Panc1 (cell line): Measurements from ENCODE around the gene STAC. TPM values are rescaled to one million over a fixed set of nuclear protein-coding genes. Genes with fewer than 3 reads are reported as not detected.

Source experiments
- ATAC-seq: fragments of 200-7000 bp; cut with Tn5 transposase; 2 replicates; pipeline ENCODE4 v1.9.1; 2020; ENCODE audit warnings: mild to moderate bottlenecking, moderate library complexity
- BruUV-seq: library from RNA; stranded (reverse); fragments of 400-500 nt; replicated peaks from 2 replicates; lab custom pipeline; 2021; lab: Mats Ljungman, UMichigan
- CTCF ChIA-PET: fragments of 300-600 bp; sonication (Branson Sonifier 250); formaldehyde crosslinking; loops from one replicate; lab custom pipeline; 2022; ENCODE audit warnings: antibody characterized with exemption; lab: Charles Lee
- POLR2A ChIA-PET: fragments of 300-600 bp; sonication (Branson Sonifier 250); formaldehyde crosslinking; loops from one replicate; lab custom pipeline; 2022; ENCODE audit warnings: antibody characterized with exemption; lab: Charles Lee
- DNase-seq: peaks from one replicate; pipeline ENCODE4 v3.0.0-alpha.2; 2010; ENCODE audit warnings: low read depth, low spot score
- H3K27ac ChIP-seq: 2 replicates; pipeline ENCODE4 v1.5.1; 2011; ENCODE audit warnings: mild to moderate bottlenecking, low read length, inconsistent platforms
- H3K27me3 ChIP-seq: fragments of 200-500 bp; sonication (Bioruptor generic); 2 replicates; pipeline ENCODE4 v1.6.0; 2014; ENCODE audit warnings: low read length, inconsistent platforms; ENCODE audit not compliant: control insufficient read depth, insufficient read depth
- H3K36me3 ChIP-seq: fragments of 200-500 bp; sonication (Bioruptor generic); 2 replicates; pipeline ENCODE4 v1.5.1; 2014; ENCODE audit warnings: inconsistent platforms, mild to moderate bottlenecking, low read length, moderate library complexity; ENCODE audit not compliant: control insufficient read depth, insufficient read depth
- H3K4me1 ChIP-seq: 2 replicates; pipeline ENCODE4 v1.5.1; 2011; ENCODE audit warnings: inconsistent platforms, mild to moderate bottlenecking, low read length, moderate library complexity; ENCODE audit not compliant: control insufficient read depth, insufficient read depth
- H3K4me3 ChIP-seq, 2 experiments: 2 replicates each; pipeline ENCODE4 v1.5.1; 2011 to 2012; ENCODE audit warnings: low read depth in 2 of 2, low read length in 2 of 2, mild to moderate bottlenecking in 2 of 2, inconsistent platforms in 1 of 2, moderate library complexity in 1 of 2
- H3K9me3 ChIP-seq: fragments of 200-500 bp; sonication (Bioruptor generic); 2 replicates; pipeline ENCODE4 v1.5.1; 2014; ENCODE audit warnings: low read depth, mild to moderate bottlenecking, inconsistent platforms, low read length, moderate library complexity; ENCODE audit not compliant: control insufficient read depth, insufficient read depth
- CTCF ChIP-seq: fragments of 450-650 bp; IDR thresholded peaks from 2 replicates; pipeline ENCODE4 v1.5.1; 2017; ENCODE audit warnings: mild to moderate bottlenecking
- POLR2AphosphoS5 ChIP-seq: IDR thresholded peaks from 2 replicates; pipeline ENCODE4 v1.6.1; 2012; ENCODE audit warnings: mild to moderate bottlenecking, low read depth, low read length, moderate library complexity
- REST ChIP-seq, 2 experiments: IDR thresholded peaks; 2 replicates each; pipeline ENCODE4 v1.6.1; 2011 to 2012; ENCODE audit warnings: low read depth in 2 of 2, control low read depth in 1 of 2, low read length in 1 of 2, mild to moderate bottlenecking in 1 of 2, moderate library complexity in 1 of 2; ENCODE audit not compliant: insufficient read depth in 1 of 2
- SIN3A ChIP-seq: IDR thresholded peaks from 2 replicates; pipeline ENCODE4 v1.6.1; 2012; ENCODE audit warnings: low read depth, mild to moderate bottlenecking, low read length, moderate library complexity, borderline replicate concordance; ENCODE audit not compliant: insufficient read depth
- TCF7L2 ChIP-seq: IDR thresholded peaks from 2 replicates; pipeline ENCODE4 v1.6.1; 2011; ENCODE audit warnings: mild to moderate bottlenecking, low read depth, low read length, inconsistent platforms
- in situ Hi-C: cut with HindIII; loops from 2 replicates; pipeline ENCODE4 v1.10.0; 2016; ENCODE audit warnings: low sequenced_read_pairs, low pct_unique_long_range_greater_than_20kb
- intact Hi-C: fragments of 100-400 bp; cut with micrococcal nuclease; formaldehyde crosslinking; loops from one replicate; pipeline ENCODE4 v1.10.0; 2022; ENCODE audit not compliant: unreplicated experiment
- total RNA-seq: library from RNA; stranded (reverse); gene quantifications from one replicate; pipeline ENCODE4 v1.2.1, GENCODE V29; 2021; ENCODE audit not compliant: unreplicated experiment

STAC gene
- total RNA-seq, 1 experiment from 2014 or later = 18.8 TPM

- Histone ChIP-seq H3K4me1 (no peaks in the 10 kb centered on the region), H3K9me3 (no peaks in the 10 kb centered on the region), H3K36me3 (no peaks in the 10 kb centered on the region), H3K4me3 (no peak overlapping the region), H3K27ac (no peak overlapping the region), H3K27me3 (no peaks in the 10 kb centered on the region)
- ChIA-PET POLR2A (no interaction called here), CTCF (interaction anchor here (0.6 to 0.8 kb wide), 7 partner anchors 20 to 809 kb away, joined by 3 to 6 read pairs (median 3); no protein-coding TSS in a partner anchor)
- ATAC-seq (no peak), DNase-seq (peak; percentile 15)
- TF ChIP-seq POLR2AphosphoS5 = no peak
- peak; percentile 71 for TF ChIP-seq CTCF
- intact Hi-C loops = loop anchor here (10.0 kb wide), 1 partner anchor 416 kb away; no protein-coding TSS in a partner anchor
- BruUV-seq = no TSS peak
- in situ Hi-C loops = no loop called here
Measured at GRCh38 chr3:36540888-36541518, 160.7 kb downstream of the STAC start.

- Histone ChIP-seq H3K27me3 (no peaks in the 10 kb centered on the region), H3K9me3 (no peaks in the 10 kb centered on the region), H3K27ac (no peak overlapping the region), H3K4me3 (no peak overlapping the region), H3K36me3 (no peaks in the 10 kb centered on the region), H3K4me1 (no peaks in the 10 kb centered on the region)
- BruUV-seq = no TSS peak
- ATAC-seq (no peak), DNase-seq (no peak)
- TF ChIP-seq REST (IDR thresholded peaks at IDR 0.05; ENCODE audit: insufficient read depth in 1 of 2, low read depth in 2 of 2, low read length in 1 of 2) (no peak), CTCF (no peak), TCF7L2 (no peak), SIN3A (no peak), POLR2AphosphoS5 (no peak)
- POLR2A ChIA-PET = no interaction called here
- in situ Hi-C loops = no loop called here
- CTCF ChIA-PET = no interaction called here
- intact Hi-C loops = loop anchor here (10.0 kb wide), 1 partner anchor 417 kb away; no protein-coding TSS in a partner anchor
Measured at GRCh38 chr3:36542186-36542585, 161.9 kb downstream of the STAC start.
